Panc1 (cell line): ENCODE data around the gene AVEN. TPM values are rescaled to one million over a fixed set of nuclear protein-coding genes. Genes with fewer than 3 reads are reported as not detected.
A peak's percentile ranks its signal among the peaks of the same experiment; 100 is the strongest.

ENCODE experiments used
- ATAC-seq: fragments of 200-7000 bp; cut with Tn5 transposase; 2 replicates; pipeline ENCODE4 v1.9.1; 2020; ENCODE audit warnings: mild to moderate bottlenecking, moderate library complexity
- BruUV-seq: library from RNA; stranded (reverse); fragments of 400-500 nt; replicated peaks from 2 replicates; lab custom pipeline; 2021; lab: Mats Ljungman, UMichigan
- CTCF ChIA-PET: fragments of 300-600 bp; sonication (Branson Sonifier 250); formaldehyde crosslinking; loops from one replicate; lab custom pipeline; 2022; ENCODE audit warnings: antibody characterized with exemption; lab: Charles Lee
- POLR2A ChIA-PET: fragments of 300-600 bp; sonication (Branson Sonifier 250); formaldehyde crosslinking; loops from one replicate; lab custom pipeline; 2022; ENCODE audit warnings: antibody characterized with exemption; lab: Charles Lee
- DNase-seq: peaks from one replicate; pipeline ENCODE4 v3.0.0-alpha.2; 2010; ENCODE audit warnings: low read depth, low spot score
- H3K27ac ChIP-seq: 2 replicates; pipeline ENCODE4 v1.5.1; 2011; ENCODE audit warnings: mild to moderate bottlenecking, low read length, inconsistent platforms
- H3K27me3 ChIP-seq: fragments of 200-500 bp; sonication (Bioruptor generic); 2 replicates; pipeline ENCODE4 v1.6.0; 2014; ENCODE audit warnings: low read length, inconsistent platforms; ENCODE audit not compliant: control insufficient read depth, insufficient read depth
- H3K36me3 ChIP-seq: fragments of 200-500 bp; sonication (Bioruptor generic); 2 replicates; pipeline ENCODE4 v1.5.1; 2014; ENCODE audit warnings: inconsistent platforms, mild to moderate bottlenecking, low read length, moderate library complexity; ENCODE audit not compliant: control insufficient read depth, insufficient read depth
- H3K4me1 ChIP-seq: 2 replicates; pipeline ENCODE4 v1.5.1; 2011; ENCODE audit warnings: inconsistent platforms, mild to moderate bottlenecking, low read length, moderate library complexity; ENCODE audit not compliant: control insufficient read depth, insufficient read depth
- H3K4me3 ChIP-seq, 2 experiments: 2 replicates each; pipeline ENCODE4 v1.5.1; 2011 to 2012; ENCODE audit warnings: low read depth in 2 of 2, low read length in 2 of 2, mild to moderate bottlenecking in 2 of 2, inconsistent platforms in 1 of 2, moderate library complexity in 1 of 2
- H3K9me3 ChIP-seq: fragments of 200-500 bp; sonication (Bioruptor generic); 2 replicates; pipeline ENCODE4 v1.5.1; 2014; ENCODE audit warnings: low read depth, mild to moderate bottlenecking, inconsistent platforms, low read length, moderate library complexity; ENCODE audit not compliant: control insufficient read depth, insufficient read depth
- POLR2AphosphoS5 ChIP-seq: IDR thresholded peaks from 2 replicates; pipeline ENCODE4 v1.6.1; 2012; ENCODE audit warnings: mild to moderate bottlenecking, low read depth, low read length, moderate library complexity
- SIN3A ChIP-seq: IDR thresholded peaks from 2 replicates; pipeline ENCODE4 v1.6.1; 2012; ENCODE audit warnings: low read depth, mild to moderate bottlenecking, low read length, moderate library complexity, borderline replicate concordance; ENCODE audit not compliant: insufficient read depth
- TCF7L2 ChIP-seq: IDR thresholded peaks from 2 replicates; pipeline ENCODE4 v1.6.1; 2011; ENCODE audit warnings: mild to moderate bottlenecking, low read depth, low read length, inconsistent platforms
- in situ Hi-C: cut with HindIII; loops from 2 replicates; pipeline ENCODE4 v1.10.0; 2016; ENCODE audit warnings: low sequenced_read_pairs, low pct_unique_long_range_greater_than_20kb
- intact Hi-C: fragments of 100-400 bp; cut with micrococcal nuclease; formaldehyde crosslinking; loops from one replicate; pipeline ENCODE4 v1.10.0; 2022; ENCODE audit not compliant: unreplicated experiment
- total RNA-seq: library from RNA; stranded (reverse); gene quantifications from one replicate; pipeline ENCODE4 v1.2.1, GENCODE V29; 2021; ENCODE audit not compliant: unreplicated experiment
- TF ChIP-seq, protein P1 (sequence below), 2 experiments: IDR thresholded peaks; 2 replicates each; pipeline ENCODE4 v1.6.1; 2011 to 2012; ENCODE audit warnings: low read depth in 2 of 2, control low read depth in 1 of 2, low read length in 1 of 2, mild to moderate bottlenecking in 1 of 2, moderate library complexity in 1 of 2; ENCODE audit not compliant: insufficient read depth in 1 of 2
- TF ChIP-seq, protein P2 (sequence below): fragments of 450-650 bp; IDR thresholded peaks from 2 replicates; pipeline ENCODE4 v1.5.1; 2017; ENCODE audit warnings: mild to moderate bottlenecking

The AVEN gene
- total RNA-seq, 1 experiment from 2014 or later = 18.4 TPM

DNA sequence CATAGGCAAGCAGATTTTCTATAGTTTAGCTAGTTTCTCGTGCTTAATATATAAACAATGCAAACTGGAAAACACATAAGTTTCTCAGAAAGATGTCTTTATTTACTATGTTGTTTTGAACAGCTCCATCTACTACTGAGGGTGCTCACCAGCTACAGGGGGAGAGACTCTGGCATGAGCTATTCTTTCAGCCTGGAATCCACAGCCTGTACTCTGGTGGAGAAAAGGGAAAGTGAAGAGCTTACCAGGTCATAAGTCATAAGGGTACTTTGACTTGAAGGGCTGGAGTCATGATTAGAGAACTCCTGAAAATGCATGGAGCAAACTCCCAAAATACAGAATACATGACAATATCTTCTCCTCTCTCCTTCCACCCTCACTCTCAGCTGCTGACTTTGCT lies 4.4 kb upstream of the AVEN start:
- POLR2A ChIA-PET = no interaction called here
- TF ChIP-seq TCF7L2 = no peak
- TF ChIP-seq, protein P1, sequence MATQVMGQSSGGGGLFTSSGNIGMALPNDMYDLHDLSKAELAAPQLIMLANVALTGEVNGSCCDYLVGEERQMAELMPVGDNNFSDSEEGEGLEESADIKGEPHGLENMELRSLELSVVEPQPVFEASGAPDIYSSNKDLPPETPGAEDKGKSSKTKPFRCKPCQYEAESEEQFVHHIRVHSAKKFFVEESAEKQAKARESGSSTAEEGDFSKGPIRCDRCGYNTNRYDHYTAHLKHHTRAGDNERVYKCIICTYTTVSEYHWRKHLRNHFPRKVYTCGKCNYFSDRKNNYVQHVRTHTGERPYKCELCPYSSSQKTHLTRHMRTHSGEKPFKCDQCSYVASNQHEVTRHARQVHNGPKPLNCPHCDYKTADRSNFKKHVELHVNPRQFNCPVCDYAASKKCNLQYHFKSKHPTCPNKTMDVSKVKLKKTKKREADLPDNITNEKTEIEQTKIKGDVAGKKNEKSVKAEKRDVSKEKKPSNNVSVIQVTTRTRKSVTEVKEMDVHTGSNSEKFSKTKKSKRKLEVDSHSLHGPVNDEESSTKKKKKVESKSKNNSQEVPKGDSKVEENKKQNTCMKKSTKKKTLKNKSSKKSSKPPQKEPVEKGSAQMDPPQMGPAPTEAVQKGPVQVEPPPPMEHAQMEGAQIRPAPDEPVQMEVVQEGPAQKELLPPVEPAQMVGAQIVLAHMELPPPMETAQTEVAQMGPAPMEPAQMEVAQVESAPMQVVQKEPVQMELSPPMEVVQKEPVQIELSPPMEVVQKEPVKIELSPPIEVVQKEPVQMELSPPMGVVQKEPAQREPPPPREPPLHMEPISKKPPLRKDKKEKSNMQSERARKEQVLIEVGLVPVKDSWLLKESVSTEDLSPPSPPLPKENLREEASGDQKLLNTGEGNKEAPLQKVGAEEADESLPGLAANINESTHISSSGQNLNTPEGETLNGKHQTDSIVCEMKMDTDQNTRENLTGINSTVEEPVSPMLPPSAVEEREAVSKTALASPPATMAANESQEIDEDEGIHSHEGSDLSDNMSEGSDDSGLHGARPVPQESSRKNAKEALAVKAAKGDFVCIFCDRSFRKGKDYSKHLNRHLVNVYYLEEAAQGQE (IDR thresholded peaks at IDR 0.05; ENCODE audit: insufficient read depth in 1 of 2, low read depth in 2 of 2, low read length in 1 of 2) = no peak
- TF ChIP-seq SIN3A = no peak
- TF ChIP-seq, protein P2, sequence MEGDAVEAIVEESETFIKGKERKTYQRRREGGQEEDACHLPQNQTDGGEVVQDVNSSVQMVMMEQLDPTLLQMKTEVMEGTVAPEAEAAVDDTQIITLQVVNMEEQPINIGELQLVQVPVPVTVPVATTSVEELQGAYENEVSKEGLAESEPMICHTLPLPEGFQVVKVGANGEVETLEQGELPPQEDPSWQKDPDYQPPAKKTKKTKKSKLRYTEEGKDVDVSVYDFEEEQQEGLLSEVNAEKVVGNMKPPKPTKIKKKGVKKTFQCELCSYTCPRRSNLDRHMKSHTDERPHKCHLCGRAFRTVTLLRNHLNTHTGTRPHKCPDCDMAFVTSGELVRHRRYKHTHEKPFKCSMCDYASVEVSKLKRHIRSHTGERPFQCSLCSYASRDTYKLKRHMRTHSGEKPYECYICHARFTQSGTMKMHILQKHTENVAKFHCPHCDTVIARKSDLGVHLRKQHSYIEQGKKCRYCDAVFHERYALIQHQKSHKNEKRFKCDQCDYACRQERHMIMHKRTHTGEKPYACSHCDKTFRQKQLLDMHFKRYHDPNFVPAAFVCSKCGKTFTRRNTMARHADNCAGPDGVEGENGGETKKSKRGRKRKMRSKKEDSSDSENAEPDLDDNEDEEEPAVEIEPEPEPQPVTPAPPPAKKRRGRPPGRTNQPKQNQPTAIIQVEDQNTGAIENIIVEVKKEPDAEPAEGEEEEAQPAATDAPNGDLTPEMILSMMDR = no peak
- TF ChIP-seq POLR2AphosphoS5 = no peak
- Histone ChIP-seq H3K27ac (no peak overlapping the region), H3K4me1 (0 out of 2 replicates have a peak, but pooled peaks cover 3% of the 10 kb centered on the region), H3K4me3 (no peak overlapping the region), H3K9me3 (no peaks in the 10 kb centered on the region), H3K27me3 (no peaks in the 10 kb centered on the region), H3K36me3 (no peaks in the 10 kb centered on the region)
- no peak for DNase-seq
- ATAC-seq = no peak
- CTCF ChIA-PET = no interaction called here
- intact Hi-C loops = no loop called here
- no TSS peak for BruUV-seq
- in situ Hi-C loops = no loop called here

DNA sequence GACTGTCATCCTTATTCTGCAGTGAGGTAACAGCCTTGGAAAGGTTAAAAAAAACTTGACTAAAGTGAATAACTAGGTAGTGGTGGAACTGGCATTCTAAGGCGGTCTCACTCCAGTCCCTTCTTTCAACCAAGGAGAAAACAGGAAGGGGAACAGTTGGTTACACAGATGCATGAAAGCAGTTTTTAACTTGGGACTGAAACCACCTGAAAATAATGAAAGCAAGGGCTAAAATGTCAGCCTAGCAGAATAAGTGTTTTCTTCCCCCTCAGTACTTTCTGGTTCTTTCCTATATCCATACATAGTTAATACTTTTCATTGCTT lies 748 bp upstream of the AVEN start:
- Histone ChIP-seq H3K36me3 (no peaks in the 10 kb centered on the region), H3K4me3 (peak overlapping the region; percentile 86 to 90), H3K27me3 (no peaks in the 10 kb centered on the region), H3K9me3 (no peaks in the 10 kb centered on the region), H3K27ac (peak overlapping the region; percentile 85), H3K4me1 (peaks cover 15% of the 10 kb centered on the region)
- no peak for DNase-seq
- ChIA-PET POLR2A (no interaction called here), CTCF (interaction anchor here (0.5 kb wide), 1 partner anchor 389 kb away, joined by 10 read pairs; no protein-coding TSS in a partner anchor)
- in situ Hi-C loops (no loop called here), intact Hi-C loops (no loop called here)
- TF ChIP-seq SIN3A (no peak), POLR2AphosphoS5 (no peak), TCF7L2 (no peak)
- TF ChIP-seq, protein P2 = no peak
- TF ChIP-seq, protein P1 (IDR thresholded peaks at IDR 0.05; ENCODE audit: insufficient read depth in 1 of 2, low read depth in 2 of 2, low read length in 1 of 2) = no peak
- BruUV-seq = no TSS peak
- ATAC-seq = no peak
